Stimulated activated CD8-positive, alpha-beta memory T cell treated with anti-CD3 and anti-CD28 coated beads, Interleukin-12 subunit alpha, Interleukin-12 subunit beta, amount 100 ng/mL, for 1 hour (primary cell): ENCODE results near the gene IRS1.

Source experiments
- DNase-seq: peaks from one replicate; pipeline ENCODE4 v3.0.0-alpha.2; 2020; ENCODE audit warnings: low read depth

The IRS1 gene

GRCh38 chr2:226790011-226790410 is 9.6 kb downstream of the IRS1 start:
- no peak for DNase-seq

GRCh38 chr2:226788881-226789490 is 10.6 kb downstream of the IRS1 start:
- no peak for DNase-seq

- no peak for DNase-seq
Observed at GRCh38 chr2:226788064-226788463, 11.6 kb downstream of the IRS1 start.

- no peak for DNase-seq
Observed at GRCh38 chr2:226783885-226784284, 15.7 kb downstream of the IRS1 start.

GRCh38 chr2:226782092-226782713 is 17.4 kb downstream of the IRS1 start:
- no peak for DNase-seq

GRCh38 chr2:226780431-226780830 is 19.2 kb downstream of the IRS1 start:
- DNase-seq = no peak

- no peak for DNase-seq
Observed at GRCh38 chr2:226777611-226778010, 22.0 kb downstream of the IRS1 start.

- no peak for DNase-seq
Observed at GRCh38 chr2:226776104-226776503, 23.5 kb downstream of the IRS1 start.

GRCh38 chr2:226775032-226775509 is 24.5 kb downstream of the IRS1 start:
- no peak for DNase-seq

GRCh38 chr2:226773291-226773690 is 26.3 kb downstream of the IRS1 start:
- DNase-seq = no peak

GRCh38 chr2:226772389-226773179 is 27.0 kb downstream of the IRS1 start:
- no peak for DNase-seq

- no peak for DNase-seq
Observed at GRCh38 chr2:226771067-226771466, 28.6 kb downstream of the IRS1 start.

GRCh38 chr2:226767056-226767813 is 32.4 kb downstream of the IRS1 start:
- no peak for DNase-seq

GRCh38 chr2:226766352-226767055 is 33.1 kb downstream of the IRS1 start:
- DNase-seq = no peak

GRCh38 chr2:226763320-226763719 is 36.3 kb downstream of the IRS1 start:
- no peak for DNase-seq

GRCh38 chr2:226761195-226761583 is 38.4 kb downstream of the IRS1 start:
- no peak for DNase-seq

GRCh38 chr2:226760412-226761194 is 39.0 kb downstream of the IRS1 start:
- no peak for DNase-seq

GRCh38 chr2:226759768-226760167 is 39.9 kb downstream of the IRS1 start:
- DNase-seq = no peak

GRCh38 chr2:226758921-226759640 is 40.5 kb downstream of the IRS1 start:
- no peak for DNase-seq

GRCh38 chr2:226756131-226756530 is 43.5 kb downstream of the IRS1 start:
- no peak for DNase-seq
